GM12872 (cell line): ENCODE data around the gene RCAN1.
A peak's percentile ranks its signal among the peaks of the same experiment; 100 is the strongest.

Experiments used
- CTCF ChIP-seq: IDR thresholded peaks from 3 replicates; pipeline ENCODE4 v1.5.1; 2011; ENCODE audit warnings: low read depth, mild to moderate bottlenecking, low read length, moderate library complexity; ENCODE audit not compliant: insufficient read depth

RCAN1 gene

DNA sequence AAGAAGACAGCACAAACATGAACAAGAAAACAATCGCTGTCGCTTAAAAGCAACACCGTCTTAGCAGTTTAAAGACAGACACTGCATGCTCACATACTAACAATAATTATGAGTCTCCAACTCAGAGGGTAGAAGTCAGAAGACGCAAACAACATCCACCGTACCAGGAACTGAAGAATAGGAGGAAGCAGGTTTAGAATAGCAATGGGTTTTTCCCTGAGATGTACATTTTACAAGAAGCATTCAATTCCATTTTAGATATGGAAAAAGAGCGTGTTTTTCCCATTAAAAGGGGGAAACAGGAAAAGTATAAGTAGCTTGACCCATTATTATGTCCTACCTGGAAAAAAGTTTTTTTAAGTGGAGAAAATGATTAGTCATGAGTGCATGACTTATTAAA is 68.4 kb downstream of the RCAN1 start:
- no peak for TF ChIP-seq CTCF

DNA sequence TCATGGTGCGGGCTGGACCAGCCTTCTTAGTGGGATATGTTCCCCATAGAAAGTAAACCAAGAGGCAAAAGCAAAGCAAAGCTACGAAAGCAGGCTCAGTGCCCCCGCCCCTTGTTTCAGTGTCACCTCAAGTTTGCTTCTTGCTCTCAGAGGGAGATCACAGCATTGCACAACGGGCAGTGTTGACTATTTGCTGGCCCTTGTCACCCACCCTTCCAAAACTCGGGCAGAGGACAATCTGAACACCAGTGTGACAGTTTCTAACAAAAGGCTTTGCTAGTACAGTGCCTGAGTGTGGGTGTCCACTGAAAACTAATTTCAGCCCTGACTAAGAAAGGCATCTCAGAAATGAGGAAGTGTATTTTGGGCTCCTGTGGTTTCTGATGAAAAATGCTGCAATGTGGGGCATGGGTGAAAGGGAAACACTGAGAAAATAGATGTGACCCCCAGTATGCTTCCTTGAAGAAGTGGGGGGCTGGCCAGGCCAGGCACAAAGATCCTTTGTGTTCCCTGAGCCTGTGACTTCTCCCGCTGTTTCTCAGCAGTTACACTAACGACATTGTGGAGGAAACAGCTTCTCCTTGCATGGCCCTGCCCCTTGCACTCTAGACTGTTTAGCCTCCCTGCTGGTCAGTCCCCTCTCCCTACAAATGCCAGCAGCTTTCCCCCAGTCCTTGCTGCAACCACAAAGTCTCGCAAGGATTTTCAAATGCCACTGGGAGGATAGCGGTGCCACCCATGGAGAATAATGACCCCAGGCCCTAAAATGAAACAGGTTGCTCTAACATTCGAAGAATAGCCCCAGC is 69.6 kb downstream of the RCAN1 start:
- no peak for TF ChIP-seq CTCF

GRCh38 chr21:34544032-34544496 is 70.8 kb downstream of the RCAN1 start:
- TF ChIP-seq CTCF, result peak; percentile 64

DNA sequence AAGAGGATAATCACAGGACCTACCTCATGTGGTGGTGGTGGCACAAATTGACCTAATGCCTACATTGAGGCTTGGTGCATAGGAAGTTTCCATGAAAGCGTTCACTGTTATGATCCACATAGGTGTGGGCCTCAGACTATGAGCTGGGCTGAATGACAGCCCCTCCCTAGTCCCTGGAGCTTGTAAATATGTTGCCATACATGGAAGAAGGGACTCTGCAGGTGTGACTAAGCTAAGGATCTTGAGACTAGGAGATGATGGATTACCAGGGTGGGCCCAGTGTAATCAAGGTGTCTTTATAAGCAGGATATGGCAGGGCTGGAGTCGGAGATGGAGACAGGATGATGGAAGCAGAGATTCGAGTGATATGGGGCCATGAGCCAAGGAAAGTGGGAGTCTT is 71.9 kb downstream of the RCAN1 start:
- TF ChIP-seq CTCF, result no peak

- no peak for TF ChIP-seq CTCF
These were observed 74.7 kb downstream of the RCAN1 start for GRCh38 chr21:34540206-34540605.

- TF ChIP-seq CTCF, result no peak
These were observed 77.1 kb downstream of the RCAN1 start for GRCh38 chr21:34537838-34538237.

GRCh38 chr21:34536820-34537219 is 78.1 kb downstream of the RCAN1 start:
- TF ChIP-seq CTCF, result no peak
